Neural cell (in vitro differentiated cells): ENCODE measurements around the gene TMEM140. TPM values are rescaled to one million over a fixed set of nuclear protein-coding genes. Genes with fewer than 3 reads are reported as not detected.

ENCODE experiments used
- H2AFZ ChIP-seq: fragments of 200-600, 300-800 bp; sonication (generic), shearing (Covaris generic); 2 replicates; pipeline ENCODE4 v1.6.0; 2014; ENCODE audit warnings: low read depth, mild to moderate bottlenecking, antibody characterized with exemption, low read length, moderate library complexity
- H3F3A ChIP-seq: fragments of 200-600 bp; shearing (Covaris generic); 2 replicates; pipeline ENCODE4 v1.6.1; 2016; ENCODE audit warnings: mild to moderate bottlenecking, moderate library complexity, mixed read lengths, antibody characterized with exemption, low read length; ENCODE audit not compliant: insufficient read depth, poor library complexity, severe bottlenecking
- H3K27ac ChIP-seq: fragments of 200-600, 300-800 bp; sonication (generic), shearing (Covaris generic); 2 replicates; pipeline ENCODE4 v1.5.1; 2014; ENCODE audit warnings: mild to moderate bottlenecking, low read length, moderate library complexity
- H3K27me3 ChIP-seq: fragments of 300-800, 200-600 bp; sonication (generic), shearing (Covaris generic); 2 replicates; pipeline ENCODE4 v1.6.0; 2014; ENCODE audit warnings: mild to moderate bottlenecking, low read depth, low read length, moderate library complexity; ENCODE audit not compliant: insufficient read depth
- H3K36me3 ChIP-seq: fragments of 300-800, 200-600 bp; sonication (generic), shearing (Covaris generic); 2 replicates; pipeline ENCODE4 v1.5.1; 2014; ENCODE audit warnings: mild to moderate bottlenecking, antibody characterized with exemption, low read length, moderate library complexity; ENCODE audit not compliant: insufficient read depth
- H3K4me2 ChIP-seq: fragments of 300-800, 200-600 bp; sonication (generic), shearing (Covaris generic); 2 replicates; pipeline ENCODE4 v1.6.0; 2014; ENCODE audit warnings: mild to moderate bottlenecking, low read length
- H3K4me3 ChIP-seq: fragments of 300-800, 200-600 bp; sonication (generic), shearing (Covaris generic); 2 replicates; pipeline ENCODE4 v1.5.1; 2014; ENCODE audit warnings: mild to moderate bottlenecking, low read length, moderate library complexity
- H3K79me2 ChIP-seq: fragments of 200-600 bp; shearing (Covaris generic); replicated peaks from 2 replicates; pipeline ENCODE4 v1.6.0; 2014; ENCODE audit warnings: mild to moderate bottlenecking, low read length, moderate library complexity; ENCODE audit not compliant: insufficient read depth
- H3K9ac ChIP-seq: fragments of 300-800, 200-600 bp; sonication (generic), shearing (Covaris generic); 2 replicates; pipeline ENCODE4 v1.6.1; 2016; ENCODE audit warnings: mild to moderate bottlenecking, low read length, mixed read lengths
- H3K9me2 ChIP-seq: fragments of 200-600 bp; shearing (Covaris generic); 2 replicates; pipeline ENCODE4 v1.6.1; 2016; ENCODE audit warnings: mild to moderate bottlenecking, low read length, mixed read lengths; ENCODE audit not compliant: insufficient read depth
- H3K9me3 ChIP-seq: fragments of 200-600, 300-800 bp; sonication (generic), shearing (Covaris generic); 2 replicates; pipeline ENCODE4 v1.6.1; 2016; ENCODE audit warnings: mild to moderate bottlenecking, mixed run types, low read length, moderate library complexity, mixed read lengths
- H4K20me1 ChIP-seq: fragments of 200-600 bp; shearing (Covaris generic); 2 replicates; pipeline ENCODE4 v1.6.1; 2016; ENCODE audit warnings: mild to moderate bottlenecking, mixed run types; ENCODE audit not compliant: insufficient read depth
- CTCF ChIP-seq: fragments of 450-650 bp; IDR thresholded peaks from 2 replicates; pipeline ENCODE4 v1.5.1; 2014; ENCODE audit warnings: antibody characterized with exemption, mild to moderate bottlenecking, moderate library complexity; ENCODE audit not compliant: poor library complexity, severe bottlenecking
- EP300 ChIP-seq: fragments of 450-650 bp; conservative IDR thresholded peaks from 2 replicates; pipeline ENCODE4 v1.6.1; 2014; ENCODE audit warnings: antibody characterized with exemption, mild to moderate bottlenecking, moderate library complexity; ENCODE audit not compliant: poor library complexity, severe bottlenecking
- EZH2 ChIP-seq: fragments of 200-600, 300-800 bp; shearing (Covaris generic), sonication (generic); IDR thresholded peaks from 2 replicates; pipeline ENCODE4 v1.6.1; 2014; ENCODE audit warnings: antibody characterized with exemption, low read length, borderline replicate concordance, mild to moderate bottlenecking; ENCODE audit not compliant: insufficient read depth, poor library complexity, severe bottlenecking
- MXI1 ChIP-seq: fragments of 450-650 bp; conservative IDR thresholded peaks from 2 replicates; pipeline ENCODE4 v1.6.1; 2014; ENCODE audit warnings: antibody characterized with exemption, mild to moderate bottlenecking; ENCODE audit not compliant: poor library complexity, severe bottlenecking
- POLR2AphosphoS5 ChIP-seq: IDR thresholded peaks from 2 replicates; pipeline ENCODE4 v1.6.1; 2012
- RAD21 ChIP-seq: fragments of 450-650 bp; conservative IDR thresholded peaks from 2 replicates; pipeline ENCODE4 v1.6.1; 2014; ENCODE audit warnings: antibody characterized with exemption, mild to moderate bottlenecking, moderate library complexity
- REST ChIP-seq: IDR thresholded peaks from 2 replicates; pipeline ENCODE4 v1.6.1; 2012; ENCODE audit warnings: borderline replicate concordance
- SMC3 ChIP-seq: fragments of 450-650 bp; conservative IDR thresholded peaks from 2 replicates; pipeline ENCODE4 v1.6.1; 2014; ENCODE audit warnings: antibody characterized with exemption, mild to moderate bottlenecking, moderate library complexity; ENCODE audit not compliant: poor library complexity
- TAF1 ChIP-seq: IDR thresholded peaks from 2 replicates; pipeline ENCODE4 v1.6.1; 2012; ENCODE audit warnings: low read depth
- polyA plus RNA-seq: library from polyadenylated mRNA; depleted of rRNA; stranded (reverse); fragments of >200 nt; gene quantifications from 2 replicates; pipeline ENCODE4 v1.2.3, GENCODE V29; 2014

Gene TMEM140
- polyA plus RNA-seq, 1 donor from 2014 or later = 0.15 TPM

- Histone ChIP-seq H3K27ac (no peak overlapping the region), H3K27me3 (no peaks in the 10 kb centered on the region)
These were observed 42.8 kb downstream of the TMEM140 start for GRCh38 chr7:135190703-135191102.

GRCh38 chr7:135192914-135193536, 45.2 kb downstream of the TMEM140 start:
- Histone ChIP-seq H3K27me3 (no peaks in the 10 kb centered on the region), H3K79me2 (no peaks in the 10 kb centered on the region), H3K27ac (no peak overlapping the region), H3K9me3 (no peaks in the 10 kb centered on the region), H3K4me2 (no peak overlapping the region), H4K20me1 (no peaks in the 10 kb centered on the region), H3K4me3 (no peak overlapping the region), H3K9ac (no peak overlapping the region), H3K36me3 (no peaks in the 10 kb centered on the region), H2AFZ (no peak overlapping the region), H3F3A (no peaks in the 10 kb centered on the region), H3K9me2 (no peaks in the 10 kb centered on the region)
- TF ChIP-seq EP300 (no peak), POLR2AphosphoS5 (no peak), RAD21 (no peak), REST (no peak), SMC3 (no peak), EZH2 (no peak)

More at GRCh38 chr7:135190703-135191102, 42.8 kb downstream of the TMEM140 start:
- Histone ChIP-seq H3F3A (no peaks in the 10 kb centered on the region), H3K4me2 (no peak overlapping the region), H3K79me2 (no peaks in the 10 kb centered on the region), H3K9ac (no peak overlapping the region), H3K9me3 (no peaks in the 10 kb centered on the region), H2AFZ (no peak overlapping the region), H3K9me2 (no peaks in the 10 kb centered on the region), H3K4me3 (no peak overlapping the region), H4K20me1 (no peaks in the 10 kb centered on the region), H3K36me3 (peaks cover 12% of the 10 kb centered on the region)
- TF ChIP-seq SMC3 (no peak), EZH2 (no peak), MXI1 (no peak), REST (no peak), CTCF (no peak), TAF1 (no peak), RAD21 (no peak), POLR2AphosphoS5 (no peak), EP300 (no peak)
